Vagina (tissue), 2 donors: ENCODE data around the gene FAM13B. TPM values are rescaled to one million over a fixed set of nuclear protein-coding genes. Genes with fewer than 3 reads are reported as not detected.

Source experiments
- DNase-seq, 2 donors: peaks; one replicate each; pipeline ENCODE4 v3.0.0-alpha.2; 2017; ENCODE audit errors: extremely low spot score in 2 of 2
- H3K27ac ChIP-seq: fragments of 200-600 bp; sonication (generic); one replicate; pipeline ENCODE4 v1.5.1; 2019
- H3K27me3 ChIP-seq: fragments of 200-600 bp; sonication (generic); one replicate; pipeline ENCODE4 v1.5.1; 2019
- H3K36me3 ChIP-seq, 2 donors: fragments of 200-600 bp; sonication (generic); one replicate each; pipeline ENCODE4 v1.5.1; 2017 to 2019
- H3K4me1 ChIP-seq: fragments of 200-600 bp; sonication (generic); one replicate; pipeline ENCODE4 v1.5.1; 2019
- H3K4me3 ChIP-seq, 2 donors: fragments of 200-600 bp; sonication (generic); 1 replicate in 1 of 2; 2 replicates in 1 of 2; pipeline ENCODE4 v1.5.1; 2016 to 2019
- H3K9me3 ChIP-seq: fragments of 200-600 bp; sonication (generic); one replicate; pipeline ENCODE4 v1.5.1; 2019
- CTCF ChIP-seq, 3 experiments: fragments of 450-650 bp in 2 of 3; fragments of 200-600 bp in 1 of 3; sonication (generic) in 1 of 3; IDR thresholded peaks; one replicate each; pipeline ENCODE4 v1.5.1; 2017 to 2019; ENCODE audit warnings: antibody characterized with exemption in 3 of 3, mild to moderate bottlenecking in 2 of 3, moderate library complexity in 2 of 3
- POLR2A ChIP-seq, 2 donors: fragments of 450-650 bp; IDR thresholded peaks; one replicate each; pipeline ENCODE4 v1.6.1; 2017; ENCODE audit warnings: antibody characterized with exemption in 2 of 2, mild to moderate bottlenecking in 2 of 2, moderate library complexity in 2 of 2
- POLR2AphosphoS5 ChIP-seq, 2 donors: sonication (generic); formaldehyde crosslinking; IDR thresholded peaks; one replicate each; pipeline ENCODE4 v1.9.0; 2017; ENCODE audit warnings: antibody characterized with exemption in 2 of 2, mild to moderate bottlenecking in 2 of 2, low read depth in 1 of 2; ENCODE audit not compliant: insufficient read depth in 1 of 2
- intact Hi-C: fragments of 100-400 bp; cut with DNase I; formaldehyde crosslinking; loops from one replicate; pipeline ENCODE4 v1.15.1; 2023
- total RNA-seq: library from RNA; depleted of rRNA; stranded (reverse); fragments of >200 nt; gene quantifications from one replicate; pipeline ENCODE4 v1.2.3, GENCODE V29; 2016

The FAM13B gene
- total RNA-seq, 1 donor from 2014 or later, result 44.2 TPM

GRCh38 chr5:138037907-138038633 lies 5.2 kb upstream of the FAM13B start:
- TF ChIP-seq POLR2A (IDR thresholded peaks at IDR 0.05), result no peak
- TF ChIP-seq CTCF (IDR thresholded peaks at IDR 0.05), result no peak
- no peak for TF ChIP-seq POLR2AphosphoS5 (IDR thresholded peaks at IDR 0.05; ENCODE audit: insufficient read depth in 1 of 2, low read depth in 1 of 2)
- intact Hi-C loops, result no loop called here
- H3K27ac ChIP-seq, result no peak overlapping the region

GRCh38 chr5:138037271-138037670 lies 4.4 kb upstream of the FAM13B start:
- Histone ChIP-seq H3K27me3 (no peaks in the 10 kb centered on the region), H3K27ac (no peak overlapping the region), H3K4me3 (no peak overlapping the region), H3K36me3 (no peaks in the 10 kb centered on the region), H3K9me3 (no peaks in the 10 kb centered on the region), H3K4me1 (peaks cover 13% of the 10 kb centered on the region)
- intact Hi-C loops, result no loop called here
- no peak for DNase-seq
- TF ChIP-seq CTCF (IDR thresholded peaks at IDR 0.05) (no peak), POLR2A (IDR thresholded peaks at IDR 0.05) (no peak), POLR2AphosphoS5 (IDR thresholded peaks at IDR 0.05; ENCODE audit: insufficient read depth in 1 of 2, low read depth in 1 of 2) (no peak)

More at GRCh38 chr5:138037907-138038633, 5.2 kb upstream of the FAM13B start:
- H3K9me3 ChIP-seq, result no peaks in the 10 kb centered on the region
- H3K4me3 ChIP-seq, result no peak overlapping the region
- no peaks in the 10 kb centered on the region for H3K27me3 ChIP-seq
- H3K36me3 ChIP-seq, result no peaks in the 10 kb centered on the region
- H3K4me1 ChIP-seq, result peaks cover 13% of the 10 kb centered on the region
- DNase-seq, result no peak

- no peaks in the 10 kb centered on the region for H3K27me3 ChIP-seq
- H3K4me3 ChIP-seq, result no peak overlapping the region
- H3K36me3 ChIP-seq, result no peaks in the 10 kb centered on the region
- TF ChIP-seq POLR2AphosphoS5 (IDR thresholded peaks at IDR 0.05; ENCODE audit: insufficient read depth in 1 of 2, low read depth in 1 of 2) (peak in 1 of 2 donors; percentile 65), CTCF (IDR thresholded peaks at IDR 0.05) (peak; percentile 59 to 69 (median 69)), POLR2A (IDR thresholded peaks at IDR 0.05) (no peak)
- H3K27ac ChIP-seq, result peak overlapping the region; percentile 41
- H3K9me3 ChIP-seq, result no peaks in the 10 kb centered on the region
- intact Hi-C loops, result no loop called here
- peaks cover 26% of the 10 kb centered on the region for H3K4me1 ChIP-seq
- peak in 1 of 2 donors; percentile 90 for DNase-seq
Observed at GRCh38 chr5:138035605-138036537, 3.0 kb upstream of the FAM13B start.

- Histone ChIP-seq H3K27me3 (no peaks in the 10 kb centered on the region), H3K9me3 (no peaks in the 10 kb centered on the region), H3K4me1 (peaks cover 45% of the 10 kb centered on the region), H3K36me3 (no peaks in the 10 kb centered on the region), H3K4me3 (peak overlapping the region in 1 of 2 donors; percentile 96), H3K27ac (peak overlapping the region; percentile 99)
- intact Hi-C loops, result no loop called here
- TF ChIP-seq CTCF (IDR thresholded peaks at IDR 0.05), result no peak
- TF ChIP-seq POLR2AphosphoS5 (IDR thresholded peaks at IDR 0.05; ENCODE audit: insufficient read depth in 1 of 2, low read depth in 1 of 2), result no peak
- TF ChIP-seq POLR2A (IDR thresholded peaks at IDR 0.05), result no peak
- no peak for DNase-seq
Observed at GRCh38 chr5:138033907-138034306, 1.0 kb upstream of the FAM13B start.
